ENCODE measurements around the gene GKN1.

GKN1 gene

GRCh38 chr2:69010437-69011194 is 36.2 kb downstream of the GKN1 start:
- no peak for FAIRE-seq

GRCh38 chr2:69011611-69012157 is 37.2 kb downstream of the GKN1 start:
- FAIRE-seq = no peak

GRCh38 chr2:69012310-69013141 is 38.1 kb downstream of the GKN1 start:
- no peak for FAIRE-seq

GRCh38 chr2:69013142-69013839 is 38.9 kb downstream of the GKN1 start, which contains the start of gene ANTXR1:
ANTXR1 (plus strand) TSS chr2:69013179; CDS start chr2:69013500, 321 bp downstream.
- no peak for FAIRE-seq

- FAIRE-seq = no peak
Measured at GRCh38 chr2:69013840-69014821, 39.7 kb downstream of the GKN1 start.

- no peak for FAIRE-seq
Measured at GRCh38 chr2:69017080-69017479, 42.6 kb downstream of the GKN1 start.

GRCh38 chr2:69017835-69018234 is 43.4 kb downstream of the GKN1 start:
- FAIRE-seq = no peak

GRCh38 chr2:69018678-69019095 is 44.3 kb downstream of the GKN1 start:
- FAIRE-seq = no peak

GRCh38 chr2:69020496-69021426 is 46.3 kb downstream of the GKN1 start:
- no peak for FAIRE-seq

- no peak for FAIRE-seq
Measured at GRCh38 chr2:69021727-69022126, 47.3 kb downstream of the GKN1 start.

GRCh38 chr2:69022548-69022947 is 48.1 kb downstream of the GKN1 start:
- FAIRE-seq = no peak

- FAIRE-seq = no peak
Measured at GRCh38 chr2:69023236-69023635, 48.8 kb downstream of the GKN1 start.

GRCh38 chr2:69026026-69026425 is 51.6 kb downstream of the GKN1 start:
- FAIRE-seq = no peak

GRCh38 chr2:69026691-69027459 is 52.4 kb downstream of the GKN1 start:
- FAIRE-seq = no peak

Measured in G401.6 (cell line).